GM23248 (cell line): ENCODE data around the gene SLC13A3.

Experiments used
- EZH2 ChIP-seq: fragments of 200-600 bp; sonication (generic); IDR thresholded peaks from 2 replicates; pipeline ENCODE4 v1.6.1; 2018; ENCODE audit warnings: antibody characterized with exemption, mild to moderate bottlenecking; ENCODE audit not compliant: insufficient read depth, poor library complexity, severe bottlenecking
- EZH2phosphoT487 ChIP-seq: fragments of 200-600 bp; sonication (generic); IDR thresholded peaks from 2 replicates; pipeline ENCODE4 v1.6.1; 2018; ENCODE audit warnings: antibody characterized with exemption, moderate library complexity, mild to moderate bottlenecking, low read depth; ENCODE audit not compliant: insufficient read depth

- TF ChIP-seq EZH2 = no peak
- no peak for TF ChIP-seq EZH2phosphoT487
These were observed 32.3 kb upstream of the SLC13A3 start for GRCh38 chr20:46683668-46683938.
